HL-60 (cell line): ENCODE measurements around the gene MAPK9.

ENCODE experiments used
- POLR2AphosphoS5 ChIP-seq: IDR thresholded peaks from 2 replicates; pipeline ENCODE4 v1.6.1; 2012; ENCODE audit warnings: low read depth
- TF ChIP-seq, protein P1 (sequence below): IDR thresholded peaks from one replicate; pipeline ENCODE4 v1.5.1; 2011; ENCODE audit warnings: low read length, control low read depth, inconsistent platforms; ENCODE audit not compliant: insufficient read depth

DNA sequence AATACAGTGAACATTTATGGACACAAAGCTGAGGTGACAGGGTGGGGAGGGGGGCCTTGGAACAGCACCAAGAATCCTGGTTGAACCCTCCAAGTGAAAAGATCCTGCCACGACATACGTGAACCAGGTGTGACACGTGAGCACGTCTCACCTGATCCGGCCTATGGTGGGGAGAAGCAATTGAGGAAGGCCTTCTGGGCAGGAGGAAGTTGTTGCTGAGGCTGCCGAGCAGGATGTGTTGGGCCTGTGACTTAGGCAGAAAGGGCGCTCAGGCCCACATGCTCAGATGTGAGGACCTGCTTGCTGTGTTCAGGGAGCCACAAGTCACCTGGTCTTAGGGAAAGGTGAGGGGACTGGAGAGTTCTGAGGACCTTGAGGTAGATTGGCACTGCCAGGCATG is 2.5 kb upstream of the MAPK9 start:
- no peak for TF ChIP-seq POLR2AphosphoS5
- TF ChIP-seq, protein P1, sequence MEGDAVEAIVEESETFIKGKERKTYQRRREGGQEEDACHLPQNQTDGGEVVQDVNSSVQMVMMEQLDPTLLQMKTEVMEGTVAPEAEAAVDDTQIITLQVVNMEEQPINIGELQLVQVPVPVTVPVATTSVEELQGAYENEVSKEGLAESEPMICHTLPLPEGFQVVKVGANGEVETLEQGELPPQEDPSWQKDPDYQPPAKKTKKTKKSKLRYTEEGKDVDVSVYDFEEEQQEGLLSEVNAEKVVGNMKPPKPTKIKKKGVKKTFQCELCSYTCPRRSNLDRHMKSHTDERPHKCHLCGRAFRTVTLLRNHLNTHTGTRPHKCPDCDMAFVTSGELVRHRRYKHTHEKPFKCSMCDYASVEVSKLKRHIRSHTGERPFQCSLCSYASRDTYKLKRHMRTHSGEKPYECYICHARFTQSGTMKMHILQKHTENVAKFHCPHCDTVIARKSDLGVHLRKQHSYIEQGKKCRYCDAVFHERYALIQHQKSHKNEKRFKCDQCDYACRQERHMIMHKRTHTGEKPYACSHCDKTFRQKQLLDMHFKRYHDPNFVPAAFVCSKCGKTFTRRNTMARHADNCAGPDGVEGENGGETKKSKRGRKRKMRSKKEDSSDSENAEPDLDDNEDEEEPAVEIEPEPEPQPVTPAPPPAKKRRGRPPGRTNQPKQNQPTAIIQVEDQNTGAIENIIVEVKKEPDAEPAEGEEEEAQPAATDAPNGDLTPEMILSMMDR, result no peak
